Measurements from ENCODE around the gene APOD. TPM values are rescaled to one million over a fixed set of nuclear protein-coding genes. Genes with fewer than 3 reads are reported as not detected.

APOD gene
- 0.50 to 1.1 TPM (median 0.58 TPM) in 5 replicates for total RNA-seq (2022; extraction: Qiagen RNA extraction)

GRCh38 chr3:195583831-195584542 lies at the start of gene APOD:
APOD (minus strand) TSS chr3:195583940; CDS start chr3:195579461, 4,479 bp downstream.

GRCh38 chr3:195542698-195543499 lies 40.8 kb downstream of the APOD start, which contains the start of gene PPP1R2:
PPP1R2 (minus strand) TSS chr3:195543325; CDS start chr3:195543025, 300 bp downstream.

Other genes with a start within 250 kb of the APOD start
- gene ACAP2, start 140.9 kb downstream of the APOD start, total RNA-seq (2022; extraction: Qiagen RNA extraction) = 5.9 to 8.8 TPM (median 7.7 TPM) in 5 replicates
- 13.8 to 19.0 TPM (median 16.1 TPM) in 5 replicates for gene PPP1R2, start 40.6 kb downstream of the APOD start, total RNA-seq (2022; extraction: Qiagen RNA extraction)
- gene MUC20, start 137.0 kb upstream of the APOD start, total RNA-seq (2022; extraction: Qiagen RNA extraction) = 0.25 to 0.73 TPM (median 0.50 TPM) in 5 replicates
- 0.02 to 0.04 TPM in 2 of 5 replicates, not detected in the others for gene MUC4, start 228.0 kb upstream of the APOD start, total RNA-seq (2022; extraction: Qiagen RNA extraction)

Data from A549 treated with CORT108297 at 1 μM for 4 hours (cell line).